HCT116 (cell line): Measurements from ENCODE around the gene ADAMTS3. TPM values are rescaled to one million over a fixed set of nuclear protein-coding genes. Genes with fewer than 3 reads are reported as not detected.
"Not testable (repeated sequence)": the region's sequence is repeated elsewhere in the genome, so short reads cannot be mapped to it uniquely, and the experiment has no call there.

Experiments
- ATAC-seq: fragments of 200-7000 bp; cut with Tn5 transposase; 2 replicates; pipeline ENCODE4 v1.9.1; 2020; ENCODE audit warnings: mild to moderate bottlenecking, moderate library complexity
- BruUV-seq: library from RNA; stranded (reverse); fragments of 400-500 nt; replicated peaks from 2 replicates; lab custom pipeline; 2021; lab: Mats Ljungman, UMichigan
- CTCF ChIA-PET: fragments of 300-600 bp; sonication (Branson Sonifier 250); formaldehyde crosslinking; loops from one replicate; lab custom pipeline; 2021; ENCODE audit warnings: antibody characterized with exemption; lab: Charles Lee
- POLR2A ChIA-PET: fragments of 300-600, 350-600 bp; sonication (Branson Sonifier 250); formaldehyde crosslinking; loops from one replicate; lab custom pipeline; 2021; ENCODE audit warnings: antibody characterized with exemption; lab: Charles Lee
- RAD21 ChIA-PET, 2 experiments: fragments of 300-600 bp; sonication (Branson Sonifier 250); formaldehyde crosslinking; loops; one replicate each; lab custom pipeline; 2023; ENCODE audit warnings: low total read pairs in 2 of 2; ENCODE audit not compliant: uncharacterized antibody in 2 of 2, unreplicated experiment in 2 of 2, low non-redundant PET in 1 of 2; lab: Charles Lee
- DNase-seq: peaks from one replicate; pipeline ENCODE4 v3.0.0-alpha.2; 2010; ENCODE audit warnings: low read depth, low spot score
- H2AFZ ChIP-seq: fragments of 200-600 bp; shearing (Covaris generic), sonication (generic); 2 replicates; pipeline ENCODE4 v1.6.1; 2017; ENCODE audit warnings: low read depth, mixed run types, mixed read lengths, antibody characterized with exemption, low read length; ENCODE audit not compliant: poor library complexity, severe bottlenecking
- H3K27ac ChIP-seq: 2 replicates; pipeline ENCODE4 v1.5.1; 2012; ENCODE audit warnings: low read depth, low read length
- H3K27me3 ChIP-seq: fragments of 200-600 bp; sonication (generic); 2 replicates; pipeline ENCODE4 v1.6.1; 2016; ENCODE audit warnings: mixed run types, low read length, mixed read lengths; ENCODE audit not compliant: insufficient read depth
- H3K36me3 ChIP-seq, 2 experiments: fragments of 200-500 bp in 1 of 2; fragments of 200-600 bp in 1 of 2; sonication (Bioruptor generic) in 1 of 2; sonication (generic) in 1 of 2; 2 replicates each; pipeline versions ENCODE4 v1.5.1 to v1.6.1; 2014 to 2016; ENCODE audit warnings: low read length in 2 of 2, inconsistent platforms in 1 of 2, mixed read lengths in 1 of 2, mixed run types in 1 of 2; ENCODE audit not compliant: insufficient read depth in 2 of 2, control insufficient read depth in 1 of 2
- H3K4me1 ChIP-seq, 2 experiments: fragments of 200-600 bp in 1 of 2; sonication (generic) in 1 of 2; 2 replicates each; pipeline versions ENCODE4 v1.5.1 to v1.6.1; 2012 to 2017; ENCODE audit warnings: low read length in 2 of 2, inconsistent platforms in 1 of 2, mild to moderate bottlenecking in 1 of 2, mixed read lengths in 1 of 2, mixed run types in 1 of 2, moderate library complexity in 1 of 2; ENCODE audit not compliant: insufficient read depth in 2 of 2, control insufficient read depth in 1 of 2
- H3K4me2 ChIP-seq: fragments of 200-600 bp; sonication (generic); 2 replicates; pipeline ENCODE4 v1.6.1; 2017; ENCODE audit warnings: mixed run types, low read length, mixed read lengths
- H3K4me3 ChIP-seq, 2 experiments: fragments of 200-600 bp in 1 of 2; sonication (generic) in 1 of 2; replicated peaks in 1 of 2; 2 replicates each; pipeline ENCODE4 v1.5.1; 2011 to 2016; ENCODE audit warnings: low read length in 2 of 2, control low read depth in 1 of 2, low read depth in 1 of 2, mild to moderate bottlenecking in 1 of 2, mixed read lengths in 1 of 2, mixed run types in 1 of 2
- H3K79me2 ChIP-seq: fragments of 200-600 bp; sonication (generic); 2 replicates; pipeline ENCODE4 v1.6.1; 2017; ENCODE audit warnings: mild to moderate bottlenecking, mixed run types, low read length, moderate library complexity, mixed read lengths; ENCODE audit not compliant: insufficient read depth
- H3K9ac ChIP-seq: fragments of 200-600 bp; sonication (generic); 2 replicates; pipeline ENCODE4 v1.6.1; 2016; ENCODE audit warnings: low read length, mixed read lengths
- H3K9me2 ChIP-seq: fragments of 200-600 bp; sonication (generic), shearing (Covaris generic); 2 replicates; pipeline ENCODE4 v1.6.1; 2017; ENCODE audit warnings: mixed run types, mild to moderate bottlenecking, moderate library complexity; ENCODE audit not compliant: insufficient read depth
- H3K9me3 ChIP-seq, 2 experiments: fragments of 200-500 bp in 1 of 2; fragments of 200-600 bp in 1 of 2; sonication (Bioruptor generic) in 1 of 2; sonication (generic) in 1 of 2; 2 replicates each; pipeline ENCODE4 v1.6.1; 2014 to 2017; ENCODE audit warnings: low read length in 2 of 2, mixed read lengths in 2 of 2, inconsistent platforms in 1 of 2, low read depth in 1 of 2, mild to moderate bottlenecking in 1 of 2, mixed run types in 1 of 2, moderate library complexity in 1 of 2; ENCODE audit not compliant: control insufficient read depth in 1 of 2, insufficient read depth in 1 of 2
- H4K20me1 ChIP-seq: fragments of 200-600 bp; sonication (generic), shearing (Covaris generic); 2 replicates; pipeline ENCODE4 v1.6.1; 2017; ENCODE audit warnings: mixed run types, mild to moderate bottlenecking, moderate library complexity; ENCODE audit not compliant: insufficient read depth
- ATF3 ChIP-seq: IDR thresholded peaks from 2 replicates; pipeline ENCODE4 v1.6.1; 2012
- CBX3 ChIP-seq: IDR thresholded peaks from 2 replicates; pipeline ENCODE4 v1.6.1; 2012; ENCODE audit warnings: low read depth
- EZH2 ChIP-seq: fragments of 200-600 bp; sonication (generic); IDR thresholded peaks from 2 replicates; pipeline ENCODE4 v1.6.1; 2017; ENCODE audit warnings: antibody characterized with exemption, mixed run types
- YY1 ChIP-seq: IDR thresholded peaks from 2 replicates; pipeline ENCODE4 v1.6.1; 2011; ENCODE audit warnings: low read length, low read depth, moderate library complexity, mild to moderate bottlenecking; ENCODE audit not compliant: insufficient replicate concordance; ENCODE audit errors: extremely low read depth
- intact Hi-C: fragments of 100-400 bp; cut with micrococcal nuclease; formaldehyde crosslinking; loops from 2 replicates; pipeline ENCODE4 v1.10.0; 2022
- total RNA-seq: library from RNA; stranded (reverse); gene quantifications from one replicate; pipeline ENCODE4 v1.2.1, GENCODE V29; 2021; ENCODE audit not compliant: unreplicated experiment

ADAMTS3 gene
- total RNA-seq, 1 experiment from 2014 or later = not detected

DNA sequence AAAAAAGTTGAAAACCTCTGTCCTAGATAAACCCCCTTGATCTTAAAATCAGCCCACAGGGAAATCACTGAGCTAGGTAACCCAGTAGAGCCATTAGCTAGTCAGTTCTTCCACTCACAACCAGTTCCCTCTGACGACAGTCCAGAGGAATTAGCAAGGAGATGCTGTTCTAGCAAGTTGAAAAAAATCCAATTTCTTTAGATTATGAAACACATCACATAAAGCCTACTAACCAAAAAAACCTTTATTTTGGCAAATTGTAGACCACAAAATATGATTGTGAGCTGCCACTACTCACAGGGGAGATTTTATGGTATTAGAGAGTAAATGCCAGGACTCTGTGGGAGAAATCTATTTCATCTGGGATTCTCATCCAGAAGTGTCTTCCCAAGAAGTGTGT lies 22.6 kb downstream of the ADAMTS3 start:
- Histone ChIP-seq H3K79me2 (no peaks in the 10 kb centered on the region), H3K4me1 (no peaks in the 10 kb centered on the region), H3K9me3 (peaks cover 0 to 10% of the 10 kb centered on the region in 2 experiments; a peak in 1 of 4 replicates), H4K20me1 (no peaks in the 10 kb centered on the region), H3K27me3 (no peaks in the 10 kb centered on the region), H3K27ac (no peak overlapping the region), H3K36me3 (no peaks in the 10 kb centered on the region), H3K9me2 (no peaks in the 10 kb centered on the region), H2AFZ (no peak overlapping the region), H3K4me2 (no peak overlapping the region), H3K4me3 (no peak overlapping the region), H3K9ac (no peak overlapping the region)
- intact Hi-C loops = no loop called here
- BruUV-seq = no TSS peak
- POLR2A ChIA-PET = no interaction called here
- RAD21 ChIA-PET = no interaction called here
- DNase-seq (no peak), ATAC-seq (no peak)
- TF ChIP-seq ATF3 (no peak), YY1 (no peak), CBX3 (no peak), EZH2 (no peak)
- CTCF ChIA-PET = no interaction called here

GRCh38 chr4:72540694-72541093 lies 28.3 kb downstream of the ADAMTS3 start:
- BruUV-seq, H4K20me1 ChIP-seq, H3K79me2 ChIP-seq, H3K4me2 ChIP-seq, ATAC-seq, H3K4me3 ChIP-seq, DNase-seq, H3K9ac ChIP-seq, H2AFZ ChIP-seq, H3K36me3 ChIP-seq, CTCF ChIA-PET, intact Hi-C loops, H3K27ac ChIP-seq, RAD21 ChIA-PET, H3K9me3 ChIP-seq, H3K9me2 ChIP-seq, H3K4me1 ChIP-seq, POLR2A ChIA-PET, H3K27me3 ChIP-seq: not testable (repeated sequence)
